ENCODE results near the gene SMPD2. TPM values are rescaled to one million over a fixed set of nuclear protein-coding genes. Genes with fewer than 3 reads are reported as not detected.

Gene SMPD2
- total and polyA plus RNA-seq, 2 experiments from 2014 or later, result 5.6 to 10.9 TPM

DNA sequence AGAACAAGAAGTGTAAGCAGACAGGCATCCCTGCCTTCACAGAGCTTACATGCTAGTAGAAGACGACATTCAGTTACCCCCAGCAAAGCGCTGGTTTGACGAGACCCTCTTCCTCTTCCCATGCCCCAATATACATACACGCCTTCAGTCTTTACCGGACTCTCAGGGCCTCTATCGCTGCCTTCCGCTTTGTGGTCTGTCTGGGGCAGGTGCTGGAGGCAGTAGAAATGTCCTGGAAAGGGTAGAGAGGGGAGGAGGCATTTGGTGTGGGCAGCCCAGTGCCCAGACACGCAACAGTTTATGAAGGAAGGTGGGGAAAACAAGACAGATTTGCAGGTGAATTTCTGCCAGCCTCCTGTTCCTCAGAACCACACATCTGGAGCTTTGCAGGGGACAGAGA is 6.0 kb downstream of the SMPD2 start (continued):
- TF ChIP-seq, protein P1, sequence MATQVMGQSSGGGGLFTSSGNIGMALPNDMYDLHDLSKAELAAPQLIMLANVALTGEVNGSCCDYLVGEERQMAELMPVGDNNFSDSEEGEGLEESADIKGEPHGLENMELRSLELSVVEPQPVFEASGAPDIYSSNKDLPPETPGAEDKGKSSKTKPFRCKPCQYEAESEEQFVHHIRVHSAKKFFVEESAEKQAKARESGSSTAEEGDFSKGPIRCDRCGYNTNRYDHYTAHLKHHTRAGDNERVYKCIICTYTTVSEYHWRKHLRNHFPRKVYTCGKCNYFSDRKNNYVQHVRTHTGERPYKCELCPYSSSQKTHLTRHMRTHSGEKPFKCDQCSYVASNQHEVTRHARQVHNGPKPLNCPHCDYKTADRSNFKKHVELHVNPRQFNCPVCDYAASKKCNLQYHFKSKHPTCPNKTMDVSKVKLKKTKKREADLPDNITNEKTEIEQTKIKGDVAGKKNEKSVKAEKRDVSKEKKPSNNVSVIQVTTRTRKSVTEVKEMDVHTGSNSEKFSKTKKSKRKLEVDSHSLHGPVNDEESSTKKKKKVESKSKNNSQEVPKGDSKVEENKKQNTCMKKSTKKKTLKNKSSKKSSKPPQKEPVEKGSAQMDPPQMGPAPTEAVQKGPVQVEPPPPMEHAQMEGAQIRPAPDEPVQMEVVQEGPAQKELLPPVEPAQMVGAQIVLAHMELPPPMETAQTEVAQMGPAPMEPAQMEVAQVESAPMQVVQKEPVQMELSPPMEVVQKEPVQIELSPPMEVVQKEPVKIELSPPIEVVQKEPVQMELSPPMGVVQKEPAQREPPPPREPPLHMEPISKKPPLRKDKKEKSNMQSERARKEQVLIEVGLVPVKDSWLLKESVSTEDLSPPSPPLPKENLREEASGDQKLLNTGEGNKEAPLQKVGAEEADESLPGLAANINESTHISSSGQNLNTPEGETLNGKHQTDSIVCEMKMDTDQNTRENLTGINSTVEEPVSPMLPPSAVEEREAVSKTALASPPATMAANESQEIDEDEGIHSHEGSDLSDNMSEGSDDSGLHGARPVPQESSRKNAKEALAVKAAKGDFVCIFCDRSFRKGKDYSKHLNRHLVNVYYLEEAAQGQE (IDR thresholded peaks at IDR 0.05; ENCODE audit: unreplicated experiment), result no peak
- TF ChIP-seq EZH2phosphoT487 (IDR thresholded peaks at IDR 0.05; ENCODE audit: unreplicated experiment), result no peak
- TF ChIP-seq NANOG (IDR thresholded peaks at IDR 0.05; ENCODE audit: borderline replicate concordance), result no peak
- TF ChIP-seq ZNF114 (CRISPR knock-in tag; IDR thresholded peaks at IDR 0.05), result no peak
- TF ChIP-seq, protein P2, sequence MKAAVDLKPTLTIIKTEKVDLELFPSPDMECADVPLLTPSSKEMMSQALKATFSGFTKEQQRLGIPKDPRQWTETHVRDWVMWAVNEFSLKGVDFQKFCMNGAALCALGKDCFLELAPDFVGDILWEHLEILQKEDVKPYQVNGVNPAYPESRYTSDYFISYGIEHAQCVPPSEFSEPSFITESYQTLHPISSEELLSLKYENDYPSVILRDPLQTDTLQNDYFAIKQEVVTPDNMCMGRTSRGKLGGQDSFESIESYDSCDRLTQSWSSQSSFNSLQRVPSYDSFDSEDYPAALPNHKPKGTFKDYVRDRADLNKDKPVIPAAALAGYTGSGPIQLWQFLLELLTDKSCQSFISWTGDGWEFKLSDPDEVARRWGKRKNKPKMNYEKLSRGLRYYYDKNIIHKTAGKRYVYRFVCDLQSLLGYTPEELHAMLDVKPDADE (IDR thresholded peaks at IDR 0.05), result no peak

DNA sequence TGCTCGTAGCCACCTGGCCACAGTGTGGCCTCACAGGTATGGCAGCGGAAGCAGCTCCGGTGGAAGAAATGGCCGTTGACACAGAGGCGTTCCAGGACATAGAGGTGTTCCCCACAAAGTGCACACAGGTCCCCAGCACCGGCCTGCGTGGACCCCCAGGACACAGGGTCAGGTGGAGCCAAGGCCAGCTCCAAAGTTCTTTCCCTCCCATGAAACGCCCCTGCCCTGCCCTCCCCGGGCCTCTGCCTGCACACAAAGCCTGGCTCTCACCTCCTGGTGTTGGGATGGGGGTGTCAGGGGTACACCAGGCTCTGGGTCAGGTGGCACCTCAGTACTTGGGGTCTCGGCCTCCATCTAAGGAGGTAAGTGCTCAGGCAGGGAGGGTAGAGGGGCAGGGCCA is 6.6 kb downstream of the SMPD2 start:
- Histone ChIP-seq H3K4me1 (ENCODE audit: insufficient read depth) (0 out of 2 replicates have a peak, but pooled peaks cover under 1% of the 10 kb centered on the region), H3K27ac (ENCODE audit: low read depth) (no peak overlapping the region), H3K79me2 (replicated peaks; ENCODE audit: insufficient read depth) (no peaks in the 10 kb centered on the region), H3F3A (replicated peaks; ENCODE audit: low read depth) (no peaks in the 10 kb centered on the region), H3K27me3 (ENCODE audit: insufficient read depth) (no peaks in the 10 kb centered on the region), H3K4me3 (no peak overlapping the region), H3K9me2 (ENCODE audit: insufficient read depth) (no peaks in the 10 kb centered on the region), H4K20me1 (replicated peaks; ENCODE audit: insufficient read depth) (peaks cover 4% of the 10 kb centered on the region), H3K4me2 (no peak overlapping the region), H3K36me3 (ENCODE audit: insufficient read depth) (peaks cover 3% of the 10 kb centered on the region; the same call in 1 of the 2 replicates), H2AFZ (no peak overlapping the region)
- Mint-ChIP-seq H3K36me3 (ENCODE audit: low read depth) (peaks cover 31% of the 10 kb centered on the region), H3K4me3 (no peak overlapping the region), H3K27me3 (ENCODE audit: insufficient read depth, low read depth, poor library complexity) (peaks cover 21% of the 10 kb centered on the region), H3K27ac (no peak overlapping the region), H3K4me1 (peaks cover 9% of the 10 kb centered on the region), H3K9me3 (no peaks in the 10 kb centered on the region)
- no peak for ATAC-seq
- TF ChIP-seq POLR2AphosphoS5 (IDR thresholded peaks at IDR 0.05; ENCODE audit: low read depth) (peak; percentile 17; the same call in 1 of the 2 replicates), NANOG (IDR thresholded peaks at IDR 0.05; ENCODE audit: borderline replicate concordance) (no peak)
- TF ChIP-seq, protein P3, sequence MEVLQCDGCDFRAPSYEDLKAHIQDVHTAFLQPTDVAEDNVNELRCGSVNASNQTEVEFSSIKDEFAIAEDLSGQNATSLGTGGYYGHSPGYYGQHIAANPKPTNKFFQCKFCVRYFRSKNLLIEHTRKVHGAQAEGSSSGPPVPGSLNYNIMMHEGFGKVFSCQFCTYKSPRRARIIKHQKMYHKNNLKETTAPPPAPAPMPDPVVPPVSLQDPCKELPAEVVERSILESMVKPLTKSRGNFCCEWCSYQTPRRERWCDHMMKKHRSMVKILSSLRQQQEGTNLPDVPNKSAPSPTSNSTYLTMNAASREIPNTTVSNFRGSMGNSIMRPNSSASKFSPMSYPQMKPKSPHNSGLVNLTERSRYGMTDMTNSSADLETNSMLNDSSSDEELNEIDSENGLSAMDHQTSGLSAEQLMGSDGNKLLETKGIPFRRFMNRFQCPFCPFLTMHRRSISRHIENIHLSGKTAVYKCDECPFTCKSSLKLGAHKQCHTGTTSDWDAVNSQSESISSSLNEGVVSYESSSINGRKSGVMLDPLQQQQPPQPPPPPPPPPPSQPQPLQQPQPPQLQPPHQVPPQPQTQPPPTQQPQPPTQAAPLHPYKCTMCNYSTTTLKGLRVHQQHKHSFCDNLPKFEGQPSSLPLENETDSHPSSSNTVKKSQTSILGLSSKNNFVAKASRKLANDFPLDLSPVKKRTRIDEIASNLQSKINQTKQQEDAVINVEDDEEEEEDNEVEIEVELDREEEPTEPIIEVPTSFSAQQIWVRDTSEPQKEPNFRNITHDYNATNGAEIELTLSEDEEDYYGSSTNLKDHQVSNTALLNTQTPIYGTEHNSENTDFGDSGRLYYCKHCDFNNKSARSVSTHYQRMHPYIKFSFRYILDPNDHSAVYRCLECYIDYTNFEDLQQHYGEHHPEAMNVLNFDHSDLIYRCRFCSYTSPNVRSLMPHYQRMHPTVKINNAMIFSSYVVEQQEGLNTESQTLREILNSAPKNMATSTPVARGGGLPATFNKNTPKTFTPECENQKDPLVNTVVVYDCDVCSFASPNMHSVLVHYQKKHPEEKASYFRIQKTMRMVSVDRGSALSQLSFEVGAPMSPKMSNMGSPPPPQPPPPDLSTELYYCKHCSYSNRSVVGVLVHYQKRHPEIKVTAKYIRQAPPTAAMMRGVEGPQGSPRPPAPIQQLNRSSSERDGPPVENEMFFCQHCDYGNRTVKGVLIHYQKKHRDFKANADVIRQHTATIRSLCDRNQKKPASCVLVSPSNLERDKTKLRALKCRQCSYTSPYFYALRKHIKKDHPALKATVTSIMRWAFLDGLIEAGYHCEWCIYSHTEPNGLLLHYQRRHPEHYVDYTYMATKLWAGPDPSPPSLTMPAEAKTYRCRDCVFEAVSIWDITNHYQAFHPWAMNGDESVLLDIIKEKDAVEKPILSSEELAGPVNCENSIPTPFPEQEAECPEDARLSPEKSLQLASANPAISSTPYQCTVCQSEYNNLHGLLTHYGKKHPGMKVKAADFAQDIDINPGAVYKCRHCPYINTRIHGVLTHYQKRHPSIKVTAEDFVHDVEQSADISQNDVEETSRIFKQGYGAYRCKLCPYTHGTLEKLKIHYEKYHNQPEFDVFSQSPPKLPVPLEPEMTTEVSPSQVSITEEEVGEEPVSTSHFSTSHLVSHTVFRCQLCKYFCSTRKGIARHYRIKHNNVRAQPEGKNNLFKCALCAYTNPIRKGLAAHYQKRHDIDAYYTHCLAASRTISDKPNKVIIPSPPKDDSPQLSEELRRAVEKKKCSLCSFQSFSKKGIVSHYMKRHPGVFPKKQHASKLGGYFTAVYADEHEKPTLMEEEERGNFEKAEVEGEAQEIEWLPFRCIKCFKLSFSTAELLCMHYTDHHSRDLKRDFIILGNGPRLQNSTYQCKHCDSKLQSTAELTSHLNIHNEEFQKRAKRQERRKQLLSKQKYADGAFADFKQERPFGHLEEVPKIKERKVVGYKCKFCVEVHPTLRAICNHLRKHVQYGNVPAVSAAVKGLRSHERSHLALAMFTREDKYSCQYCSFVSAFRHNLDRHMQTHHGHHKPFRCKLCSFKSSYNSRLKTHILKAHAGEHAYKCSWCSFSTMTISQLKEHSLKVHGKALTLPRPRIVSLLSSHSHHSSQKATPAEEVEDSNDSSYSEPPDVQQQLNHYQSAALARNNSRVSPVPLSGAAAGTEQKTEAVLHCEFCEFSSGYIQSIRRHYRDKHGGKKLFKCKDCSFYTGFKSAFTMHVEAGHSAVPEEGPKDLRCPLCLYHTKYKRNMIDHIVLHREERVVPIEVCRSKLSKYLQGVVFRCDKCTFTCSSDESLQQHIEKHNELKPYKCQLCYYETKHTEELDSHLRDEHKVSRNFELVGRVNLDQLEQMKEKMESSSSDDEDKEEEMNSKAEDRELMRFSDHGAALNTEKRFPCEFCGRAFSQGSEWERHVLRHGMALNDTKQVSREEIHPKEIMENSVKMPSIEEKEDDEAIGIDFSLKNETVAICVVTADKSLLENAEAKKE (CRISPR knock-in tag; IDR thresholded peaks at IDR 0.05), result no peak
- no peak for DNase-seq (ENCODE audit: low spot score)

Data from GM23338 (cell line).